ENCODE measurements around the gene NOXRED1.

The NOXRED1 gene

GRCh38 chr14:77346495-77346894, 76.8 kb downstream of the NOXRED1 start:
- in situ Hi-C loops (cut with MboI; ENCODE audit: low sequenced_read_pairs), result no loop called here

GRCh38 chr14:77344377-77344996, 78.8 kb downstream of the NOXRED1 start:
- in situ Hi-C loops (cut with MboI; ENCODE audit: low sequenced_read_pairs), result no loop called here
